Activated CD8-positive, alpha-beta T cell treated with anti-CD3 and anti-CD28 coated beads for 36 hours (primary cell): Measurements from ENCODE around the gene CCNJL. TPM values are rescaled to one million over a fixed set of nuclear protein-coding genes. Genes with fewer than 3 reads are reported as not detected.
"Not testable (repeated sequence)": the region's sequence is repeated elsewhere in the genome, so short reads cannot be mapped to it uniquely, and the experiment has no call there.

Experiments
- ATAC-seq: fragments of 200-7000 bp; cut with Tn5 transposase; one replicate; pipeline ENCODE4 v1.10.0; 2021; ENCODE audit warnings: mild to moderate bottlenecking, moderate library complexity
- CTCF ChIA-PET: fragments of 350-600 bp; sonication (Branson Sonifier 250); formaldehyde crosslinking; loops from one replicate; lab custom pipeline; 2021; ENCODE audit warnings: antibody characterized with exemption; lab: Charles Lee
- POLR2A ChIA-PET: fragments of 350-600 bp; sonication (Branson Sonifier 250); formaldehyde crosslinking; loops from one replicate; lab custom pipeline; 2021; ENCODE audit warnings: antibody characterized with exemption; lab: Charles Lee
- DNase-seq: peaks from one replicate; pipeline ENCODE4 v3.0.0-alpha.2; 2020
- H3K27ac Mint-ChIP-seq: one replicate; pipeline ENCODE4 v1.8.0; 2021; ENCODE audit warnings: mild to moderate bottlenecking, mixed read lengths
- H3K27me3 Mint-ChIP-seq: one replicate; pipeline ENCODE4 v1.8.0; 2021; ENCODE audit warnings: mixed read lengths
- H3K36me3 Mint-ChIP-seq: one replicate; pipeline ENCODE4 v1.8.0; 2021; ENCODE audit warnings: low read depth, mixed read lengths
- H3K4me1 Mint-ChIP-seq: one replicate; pipeline ENCODE4 v1.8.0; 2021; ENCODE audit warnings: low read depth, mixed read lengths
- H3K4me3 Mint-ChIP-seq: one replicate; pipeline ENCODE4 v1.8.0; 2021; ENCODE audit warnings: mild to moderate bottlenecking, moderate library complexity, mixed read lengths
- H3K9me3 Mint-ChIP-seq: one replicate; pipeline ENCODE4 v1.8.0; 2021; ENCODE audit warnings: mixed read lengths
- CTCF ChIP-seq: fragments of 200-600 bp; IDR thresholded peaks from one replicate; pipeline ENCODE4 v1.8.0; 2022; ENCODE audit warnings: antibody characterized with exemption, mild to moderate bottlenecking
- intact Hi-C: fragments of 100-400 bp; cut with micrococcal nuclease; formaldehyde crosslinking; loops from one replicate; pipeline ENCODE4 v1.10.0; 2022
- total RNA-seq, 2 experiments: library from RNA; stranded (reverse); gene quantifications; one replicate each; pipeline ENCODE4 v1.2.3, GENCODE V29; 2021

Gene CCNJL
- total RNA-seq, 2 experiments from 2014 or later, result not detected

- POLR2A ChIA-PET, result no interaction called here
- no peaks in the 10 kb centered on the region for H3K27me3 Mint-ChIP-seq
- intact Hi-C loops, result loop anchor here (5.0 kb wide), 1 partner anchor 325 kb away; no protein-coding TSS in a partner anchor
- no peak for TF ChIP-seq CTCF
- ATAC-seq (no peak), DNase-seq (no peak)
- no peaks in the 10 kb centered on the region for H3K9me3 Mint-ChIP-seq
- no peaks in the 10 kb centered on the region for H3K36me3 Mint-ChIP-seq
- H3K4me1 Mint-ChIP-seq, result peaks cover 4% of the 10 kb centered on the region
- no peak overlapping the region for H3K4me3 Mint-ChIP-seq
- no peak overlapping the region for H3K27ac Mint-ChIP-seq
- CTCF ChIA-PET, result interaction anchor here (0.7 to 8.2 kb wide), 3 partner anchors 16 to 326 kb away, joined by 3 to 119 read pairs (median 8); no protein-coding TSS in a partner anchor
Measured at GRCh38 chr5:160347448-160347847, 35.1 kb upstream of the CCNJL start.

- no peak for TF ChIP-seq CTCF
- ChIA-PET POLR2A (no interaction called here), CTCF (interaction anchor here (1.2 to 8.2 kb wide), 3 partner anchors 9 to 321 kb away, joined by 3 to 119 read pairs (median 38); no protein-coding TSS in a partner anchor)
- no peaks in the 10 kb centered on the region for H3K9me3 Mint-ChIP-seq
- no peak for ATAC-seq
- no peaks in the 10 kb centered on the region for H3K27me3 Mint-ChIP-seq
- no peak overlapping the region for H3K4me3 Mint-ChIP-seq
- H3K27ac Mint-ChIP-seq, result no peak overlapping the region
- DNase-seq, result no peak
- intact Hi-C loops, result no loop called here
- H3K4me1 Mint-ChIP-seq, result peaks cover 6% of the 10 kb centered on the region
- H3K36me3 Mint-ChIP-seq, result no peaks in the 10 kb centered on the region
Measured at GRCh38 chr5:160342413-160342941, 30.1 kb upstream of the CCNJL start.

- no peaks in the 10 kb centered on the region for H3K27me3 Mint-ChIP-seq
- intact Hi-C loops, result no loop called here
- no peaks in the 10 kb centered on the region for H3K36me3 Mint-ChIP-seq
- DNase-seq (no peak), ATAC-seq (no peak)
- ChIA-PET POLR2A (no interaction called here), CTCF (interaction anchor here (5.2 to 8.2 kb wide), 2 partner anchors 141 to 320 kb away, joined by 38 to 119 read pairs; no protein-coding TSS in a partner anchor)
- no peak overlapping the region for H3K4me3 Mint-ChIP-seq
- no peaks in the 10 kb centered on the region for H3K9me3 Mint-ChIP-seq
- no peak for TF ChIP-seq CTCF
- no peak overlapping the region for H3K27ac Mint-ChIP-seq
- H3K4me1 Mint-ChIP-seq, result peaks cover 6% of the 10 kb centered on the region
Measured at GRCh38 chr5:160341309-160341870, 29.0 kb upstream of the CCNJL start.

- intact Hi-C loops, H3K4me1 Mint-ChIP-seq, H3K9me3 Mint-ChIP-seq, POLR2A ChIA-PET, DNase-seq, H3K36me3 Mint-ChIP-seq, H3K27me3 Mint-ChIP-seq, H3K27ac Mint-ChIP-seq, H3K4me3 Mint-ChIP-seq, ATAC-seq: not testable (repeated sequence)
- CTCF ChIA-PET, result interaction anchor here (1.0 to 8.2 kb wide), 3 partner anchors 140 to 319 kb away, joined by 3 to 119 read pairs (median 3); no protein-coding TSS in a partner anchor
Measured at GRCh38 chr5:160340513-160340912, 28.1 kb upstream of the CCNJL start.

- POLR2A ChIA-PET, result interaction anchor here (0.5 kb wide), 1 partner anchor 536 kb away, joined by 3 read pairs; no protein-coding TSS in a partner anchor
- TF ChIP-seq CTCF, result no peak
- CTCF ChIA-PET, result interaction anchor here (1.0 to 1.5 kb wide), 2 partner anchors 141 to 319 kb away, joined by 3 read pairs; no protein-coding TSS in a partner anchor
- ATAC-seq (no peak), DNase-seq (no peak)
- Mint-ChIP-seq H3K36me3 (no peaks in the 10 kb centered on the region), H3K9me3 (no peaks in the 10 kb centered on the region), H3K27ac (no peak overlapping the region), H3K4me3 (no peak overlapping the region), H3K4me1 (peaks cover 6% of the 10 kb centered on the region), H3K27me3 (no peaks in the 10 kb centered on the region)
- intact Hi-C loops, result no loop called here
Measured at GRCh38 chr5:160339406-160340130, 27.2 kb upstream of the CCNJL start.

- H3K9me3 Mint-ChIP-seq, H3K4me3 Mint-ChIP-seq, H3K27me3 Mint-ChIP-seq, ATAC-seq, intact Hi-C loops, DNase-seq, H3K36me3 Mint-ChIP-seq, H3K27ac Mint-ChIP-seq: not testable (repeated sequence)
- H3K4me1 Mint-ChIP-seq, result peaks cover 10% of the 10 kb centered on the region
- POLR2A ChIA-PET, result interaction anchor here (0.9 kb wide), 1 partner anchor 169 kb away, joined by 5 read pairs; no protein-coding TSS in a partner anchor
- CTCF ChIA-PET, result interaction anchor here (1.1 to 2.6 kb wide), 2 partner anchors 11 to 103 kb away, joined by 3 to 12 read pairs; no protein-coding TSS in a partner anchor
Measured at GRCh38 chr5:160334716-160335115, 22.4 kb upstream of the CCNJL start.
